Activated CD4-positive, alpha-beta memory T cell treated with anti-CD3 and anti-CD28 coated beads, Interleukin-2, amount 10 ng/mL, durations not matched to agents 7 days and 5 days (primary cell): ENCODE measurements around the gene GAGE12F. TPM values are rescaled to one million over a fixed set of nuclear protein-coding genes. Genes with fewer than 3 reads are reported as not detected.
A peak's percentile ranks its signal among the peaks of the same experiment; 100 is the strongest.
"Not testable (repeated sequence)": the region's sequence is repeated elsewhere in the genome, so short reads cannot be mapped to it uniquely, and the experiment has no call there.

Experiments used
- CTCF ChIA-PET: fragments of 350-600 bp; sonication (Branson Sonifier 250); formaldehyde crosslinking; loops from one replicate; lab custom pipeline; 2021; ENCODE audit warnings: antibody characterized with exemption, inconsistent platforms; lab: Charles Lee
- POLR2A ChIA-PET: fragments of 350-600 bp; sonication (Branson Sonifier 250); formaldehyde crosslinking; loops from one replicate; lab custom pipeline; 2021; ENCODE audit warnings: antibody characterized with exemption; lab: Charles Lee
- DNase-seq: peaks from one replicate; pipeline ENCODE4 v3.0.0-alpha.2; 2020
- H3K27ac Mint-ChIP-seq: one replicate; pipeline ENCODE4 v1.8.0; 2021; ENCODE audit warnings: mild to moderate bottlenecking, mixed read lengths
- H3K27me3 Mint-ChIP-seq: one replicate; pipeline ENCODE4 v1.8.0; 2021; ENCODE audit warnings: mixed read lengths
- H3K36me3 Mint-ChIP-seq: one replicate; pipeline ENCODE4 v1.8.0; 2021; ENCODE audit warnings: low read depth, mixed read lengths
- H3K4me1 Mint-ChIP-seq: one replicate; pipeline ENCODE4 v1.8.0; 2021; ENCODE audit warnings: mixed read lengths
- H3K4me3 Mint-ChIP-seq: one replicate; pipeline ENCODE4 v1.8.0; 2021; ENCODE audit warnings: mild to moderate bottlenecking, mixed read lengths
- H3K9me3 Mint-ChIP-seq: one replicate; pipeline ENCODE4 v1.8.0; 2021; ENCODE audit warnings: mixed read lengths
- total RNA-seq, 2 experiments: library from RNA; stranded (reverse); gene quantifications; one replicate each; pipeline ENCODE4 v1.2.3, GENCODE V29; 2021

The GAGE12F gene
- not detected for total RNA-seq

- H3K36me3 Mint-ChIP-seq, POLR2A ChIA-PET, H3K4me1 Mint-ChIP-seq, CTCF ChIA-PET, H3K4me3 Mint-ChIP-seq, H3K27me3 Mint-ChIP-seq, H3K27ac Mint-ChIP-seq, DNase-seq, H3K9me3 Mint-ChIP-seq: not testable (repeated sequence)
Observed at GRCh38 chrX:49560542-49560941, at the start of gene GAGE12F. Gene GAGE12F, plus strand, starts transcription at chrX:49560842. Its CDS starts 1,155 bp downstream, at chrX:49561997.

GRCh38 chrX:49531877-49532276 lies 28.8 kb upstream of the GAGE12F start, which contains the start of gene GAGE12C:
Gene GAGE12C, plus strand, starts transcription at chrX:49532177. Its CDS starts 1,155 bp downstream, at chrX:49533332.
- H3K27me3 Mint-ChIP-seq, H3K27ac Mint-ChIP-seq, H3K36me3 Mint-ChIP-seq, DNase-seq, H3K9me3 Mint-ChIP-seq, H3K4me1 Mint-ChIP-seq, POLR2A ChIA-PET, H3K4me3 Mint-ChIP-seq, CTCF ChIA-PET: not testable (repeated sequence)

- DNase-seq, POLR2A ChIA-PET, CTCF ChIA-PET, H3K36me3 Mint-ChIP-seq, H3K4me1 Mint-ChIP-seq, H3K27me3 Mint-ChIP-seq, H3K27ac Mint-ChIP-seq, H3K9me3 Mint-ChIP-seq, H3K4me3 Mint-ChIP-seq: not testable (repeated sequence)
Observed at GRCh38 chrX:49541433-49541832, 19.2 kb upstream of the GAGE12F start, which contains the start of gene GAGE12D. Gene GAGE12D, plus strand, starts transcription at chrX:49541733. Its CDS starts 1,155 bp downstream, at chrX:49542888.

GRCh38 chrX:49550989-49551388 lies 9.7 kb upstream of the GAGE12F start, which contains the start of gene GAGE12E:
Gene GAGE12E, plus strand, starts transcription at chrX:49551289. Its CDS starts 1,155 bp downstream, at chrX:49552444.
- POLR2A ChIA-PET, H3K27ac Mint-ChIP-seq, CTCF ChIA-PET, H3K36me3 Mint-ChIP-seq, DNase-seq, H3K27me3 Mint-ChIP-seq, H3K9me3 Mint-ChIP-seq, H3K4me1 Mint-ChIP-seq, H3K4me3 Mint-ChIP-seq: not testable (repeated sequence)

GRCh38 chrX:49568728-49569127 lies 8.1 kb downstream of the GAGE12F start:
- CTCF ChIA-PET, H3K9me3 Mint-ChIP-seq, H3K27me3 Mint-ChIP-seq: not testable (repeated sequence)

GRCh38 chrX:49569152-49569551 lies 8.5 kb downstream of the GAGE12F start:
- H3K27me3 Mint-ChIP-seq, H3K36me3 Mint-ChIP-seq, H3K27ac Mint-ChIP-seq, H3K4me3 Mint-ChIP-seq, CTCF ChIA-PET, H3K9me3 Mint-ChIP-seq, POLR2A ChIA-PET, DNase-seq, H3K4me1 Mint-ChIP-seq: not testable (repeated sequence)

More at GRCh38 chrX:49568728-49569127, 8.1 kb downstream of the GAGE12F start:
- POLR2A ChIA-PET, H3K36me3 Mint-ChIP-seq, DNase-seq, H3K4me1 Mint-ChIP-seq, H3K27ac Mint-ChIP-seq, H3K4me3 Mint-ChIP-seq: not testable (repeated sequence)

GRCh38 chrX:49570100-49570499 lies 9.5 kb downstream of the GAGE12F start, which contains the start of gene GAGE12G:
Gene GAGE12G, plus strand, starts transcription at chrX:49570400. Its CDS starts 1,155 bp downstream, at chrX:49571555.
- DNase-seq, H3K36me3 Mint-ChIP-seq, H3K27ac Mint-ChIP-seq, H3K9me3 Mint-ChIP-seq, CTCF ChIA-PET, H3K27me3 Mint-ChIP-seq, H3K4me1 Mint-ChIP-seq, POLR2A ChIA-PET, H3K4me3 Mint-ChIP-seq: not testable (repeated sequence)

- POLR2A ChIA-PET, H3K9me3 Mint-ChIP-seq, H3K4me1 Mint-ChIP-seq, CTCF ChIA-PET, DNase-seq, H3K4me3 Mint-ChIP-seq, H3K27me3 Mint-ChIP-seq, H3K27ac Mint-ChIP-seq, H3K36me3 Mint-ChIP-seq: not testable (repeated sequence)
Observed at GRCh38 chrX:49579649-49580048, 19.0 kb downstream of the GAGE12F start, which contains the start of gene GAGE12H. Gene GAGE12H, plus strand, starts transcription at chrX:49579949. Its CDS starts 1,155 bp downstream, at chrX:49581104.

GRCh38 chrX:49589196-49589595 lies 28.6 kb downstream of the GAGE12F start, which contains the start of gene GAGE2A:
Gene GAGE2A, plus strand, starts transcription at chrX:49589496. Its CDS starts 1,155 bp downstream, at chrX:49590651.
- not testable (repeated sequence) for H3K9me3 Mint-ChIP-seq

GRCh38 chrX:49589769-49590478 lies 29.3 kb downstream of the GAGE12F start:
- CTCF ChIA-PET, H3K36me3 Mint-ChIP-seq, H3K27me3 Mint-ChIP-seq, H3K4me1 Mint-ChIP-seq, H3K27ac Mint-ChIP-seq, POLR2A ChIA-PET, H3K9me3 Mint-ChIP-seq, H3K4me3 Mint-ChIP-seq: not testable (repeated sequence)
- peak; percentile 18 for DNase-seq

More at GRCh38 chrX:49589196-49589595, 28.6 kb downstream of the GAGE12F start, which contains the start of gene GAGE2A:
- H3K27me3 Mint-ChIP-seq, H3K4me1 Mint-ChIP-seq, H3K4me3 Mint-ChIP-seq, H3K27ac Mint-ChIP-seq, DNase-seq, H3K36me3 Mint-ChIP-seq, POLR2A ChIA-PET, CTCF ChIA-PET: not testable (repeated sequence)

GRCh38 chrX:49590488-49590887 lies 29.8 kb downstream of the GAGE12F start:
- H3K9me3 Mint-ChIP-seq, H3K4me1 Mint-ChIP-seq, POLR2A ChIA-PET, H3K36me3 Mint-ChIP-seq, CTCF ChIA-PET, H3K27ac Mint-ChIP-seq, H3K4me3 Mint-ChIP-seq, H3K27me3 Mint-ChIP-seq: not testable (repeated sequence)
- DNase-seq: peak; percentile 11

- POLR2A ChIA-PET, H3K9me3 Mint-ChIP-seq, H3K27ac Mint-ChIP-seq, H3K4me1 Mint-ChIP-seq, H3K4me3 Mint-ChIP-seq, CTCF ChIA-PET, H3K27me3 Mint-ChIP-seq, DNase-seq, H3K36me3 Mint-ChIP-seq: not testable (repeated sequence)
Observed at GRCh38 chrX:49598720-49599119, 38.1 kb downstream of the GAGE12F start, which contains the start of gene GAGE1. Gene GAGE1, plus strand, starts transcription at chrX:49599020. Its CDS starts 1,155 bp downstream, at chrX:49600175.

GRCh38 chrX:49610718-49611310 lies 50.2 kb downstream of the GAGE12F start:
- Mint-ChIP-seq H3K27me3 (peaks cover 2% of the 10 kb centered on the region), H3K36me3 (no peaks in the 10 kb centered on the region), H3K9me3 (no peaks in the 10 kb centered on the region), H3K27ac (no peak overlapping the region), H3K4me3 (no peak overlapping the region), H3K4me1 (no peaks in the 10 kb centered on the region)
- no peak for DNase-seq
- ChIA-PET POLR2A (no interaction called here), CTCF (no interaction called here)
